Astrocyte (in vitro differentiated cells and primary cell): Measurements from ENCODE around the gene GVQW3.

ENCODE experiments used
- EZH2 ChIP-seq: IDR thresholded peaks from 2 replicates; pipeline ENCODE4 v1.6.1; 2012; ENCODE audit warnings: mild to moderate bottlenecking, low read length, inconsistent platforms; ENCODE audit not compliant: insufficient read depth
- TF ChIP-seq, protein P1 (sequence below): IDR thresholded peaks from 2 replicates; pipeline ENCODE4 v1.5.1; 2011; ENCODE audit warnings: low read depth, mild to moderate bottlenecking, inconsistent platforms, low read length, moderate library complexity; ENCODE audit not compliant: insufficient read depth

DNA sequence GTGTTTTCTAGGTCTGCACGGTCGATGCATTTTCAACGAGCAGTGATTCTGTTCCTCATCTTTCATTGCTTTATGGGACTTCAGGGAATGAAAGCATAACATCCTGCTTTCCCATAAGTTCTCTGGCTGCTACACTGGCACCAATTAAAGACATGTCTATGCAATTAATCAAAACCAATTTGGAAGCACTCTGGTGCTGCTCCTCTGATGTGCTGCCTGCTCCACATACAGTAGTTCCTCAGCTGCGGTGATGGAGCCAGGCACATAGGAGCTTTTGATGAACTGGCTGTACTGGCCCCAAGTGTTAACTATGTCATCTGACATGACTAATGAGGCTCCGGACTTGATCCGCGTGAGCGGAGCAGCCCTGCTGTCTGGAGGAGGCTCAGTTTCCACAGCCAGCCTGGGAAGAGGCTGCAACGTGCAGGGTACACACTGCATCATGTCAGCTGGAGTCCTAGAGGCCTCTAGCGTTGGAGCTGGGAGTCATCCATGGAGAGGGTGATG is 29.8 kb downstream of the GVQW3 start:
- TF ChIP-seq, protein P1, sequence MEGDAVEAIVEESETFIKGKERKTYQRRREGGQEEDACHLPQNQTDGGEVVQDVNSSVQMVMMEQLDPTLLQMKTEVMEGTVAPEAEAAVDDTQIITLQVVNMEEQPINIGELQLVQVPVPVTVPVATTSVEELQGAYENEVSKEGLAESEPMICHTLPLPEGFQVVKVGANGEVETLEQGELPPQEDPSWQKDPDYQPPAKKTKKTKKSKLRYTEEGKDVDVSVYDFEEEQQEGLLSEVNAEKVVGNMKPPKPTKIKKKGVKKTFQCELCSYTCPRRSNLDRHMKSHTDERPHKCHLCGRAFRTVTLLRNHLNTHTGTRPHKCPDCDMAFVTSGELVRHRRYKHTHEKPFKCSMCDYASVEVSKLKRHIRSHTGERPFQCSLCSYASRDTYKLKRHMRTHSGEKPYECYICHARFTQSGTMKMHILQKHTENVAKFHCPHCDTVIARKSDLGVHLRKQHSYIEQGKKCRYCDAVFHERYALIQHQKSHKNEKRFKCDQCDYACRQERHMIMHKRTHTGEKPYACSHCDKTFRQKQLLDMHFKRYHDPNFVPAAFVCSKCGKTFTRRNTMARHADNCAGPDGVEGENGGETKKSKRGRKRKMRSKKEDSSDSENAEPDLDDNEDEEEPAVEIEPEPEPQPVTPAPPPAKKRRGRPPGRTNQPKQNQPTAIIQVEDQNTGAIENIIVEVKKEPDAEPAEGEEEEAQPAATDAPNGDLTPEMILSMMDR, result no peak
- TF ChIP-seq EZH2, result no peak
